Omental fat pad (tissue), 4 donors: Measurements from ENCODE around the gene IFT172. TPM values are rescaled to one million over a fixed set of nuclear protein-coding genes. Genes with fewer than 3 reads are reported as not detected.
"Not testable (repeated sequence)": the region's sequence is repeated elsewhere in the genome, so short reads cannot be mapped to it uniquely, and the experiment has no call there.

ENCODE experiments used
- ATAC-seq: fragments of 150-250 bp; one replicate; pipeline ENCODE4 v1.9.1; 2016; ENCODE audit warnings: mild to moderate bottlenecking, moderate library complexity; ENCODE audit not compliant: low FRiP score
- DNase-seq: peaks from one replicate; pipeline ENCODE4 v3.0.0-alpha.2; 2019; ENCODE audit warnings: low spot score
- total RNA-seq, 4 donors: library from RNA; depleted of rRNA; stranded (reverse); fragments of >200 nt; gene quantifications; one replicate each; pipeline ENCODE4 v1.1.0, GENCODE V29; 2016
- TF ChIP-seq, protein P1 (sequence below), 3 donors: fragments of 450-650 bp; IDR thresholded peaks; one replicate each; pipeline ENCODE4 v1.5.1; 2016 to 2017; ENCODE audit warnings: antibody characterized with exemption in 3 of 3, mild to moderate bottlenecking in 3 of 3, moderate library complexity in 2 of 3

Gene IFT172, protein sequence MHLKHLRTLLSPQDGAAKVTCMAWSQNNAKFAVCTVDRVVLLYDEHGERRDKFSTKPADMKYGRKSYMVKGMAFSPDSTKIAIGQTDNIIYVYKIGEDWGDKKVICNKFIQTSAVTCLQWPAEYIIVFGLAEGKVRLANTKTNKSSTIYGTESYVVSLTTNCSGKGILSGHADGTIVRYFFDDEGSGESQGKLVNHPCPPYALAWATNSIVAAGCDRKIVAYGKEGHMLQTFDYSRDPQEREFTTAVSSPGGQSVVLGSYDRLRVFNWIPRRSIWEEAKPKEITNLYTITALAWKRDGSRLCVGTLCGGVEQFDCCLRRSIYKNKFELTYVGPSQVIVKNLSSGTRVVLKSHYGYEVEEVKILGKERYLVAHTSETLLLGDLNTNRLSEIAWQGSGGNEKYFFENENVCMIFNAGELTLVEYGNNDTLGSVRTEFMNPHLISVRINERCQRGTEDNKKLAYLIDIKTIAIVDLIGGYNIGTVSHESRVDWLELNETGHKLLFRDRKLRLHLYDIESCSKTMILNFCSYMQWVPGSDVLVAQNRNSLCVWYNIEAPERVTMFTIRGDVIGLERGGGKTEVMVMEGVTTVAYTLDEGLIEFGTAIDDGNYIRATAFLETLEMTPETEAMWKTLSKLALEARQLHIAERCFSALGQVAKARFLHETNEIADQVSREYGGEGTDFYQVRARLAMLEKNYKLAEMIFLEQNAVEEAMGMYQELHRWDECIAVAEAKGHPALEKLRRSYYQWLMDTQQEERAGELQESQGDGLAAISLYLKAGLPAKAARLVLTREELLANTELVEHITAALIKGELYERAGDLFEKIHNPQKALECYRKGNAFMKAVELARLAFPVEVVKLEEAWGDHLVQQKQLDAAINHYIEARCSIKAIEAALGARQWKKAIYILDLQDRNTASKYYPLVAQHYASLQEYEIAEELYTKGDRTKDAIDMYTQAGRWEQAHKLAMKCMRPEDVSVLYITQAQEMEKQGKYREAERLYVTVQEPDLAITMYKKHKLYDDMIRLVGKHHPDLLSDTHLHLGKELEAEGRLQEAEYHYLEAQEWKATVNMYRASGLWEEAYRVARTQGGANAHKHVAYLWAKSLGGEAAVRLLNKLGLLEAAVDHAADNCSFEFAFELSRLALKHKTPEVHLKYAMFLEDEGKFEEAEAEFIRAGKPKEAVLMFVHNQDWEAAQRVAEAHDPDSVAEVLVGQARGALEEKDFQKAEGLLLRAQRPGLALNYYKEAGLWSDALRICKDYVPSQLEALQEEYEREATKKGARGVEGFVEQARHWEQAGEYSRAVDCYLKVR (N-terminal part only)
- total RNA-seq, result 10 to 100 TPM; 13.6 to 40.5 (median 32.4) TPM

DNA sequence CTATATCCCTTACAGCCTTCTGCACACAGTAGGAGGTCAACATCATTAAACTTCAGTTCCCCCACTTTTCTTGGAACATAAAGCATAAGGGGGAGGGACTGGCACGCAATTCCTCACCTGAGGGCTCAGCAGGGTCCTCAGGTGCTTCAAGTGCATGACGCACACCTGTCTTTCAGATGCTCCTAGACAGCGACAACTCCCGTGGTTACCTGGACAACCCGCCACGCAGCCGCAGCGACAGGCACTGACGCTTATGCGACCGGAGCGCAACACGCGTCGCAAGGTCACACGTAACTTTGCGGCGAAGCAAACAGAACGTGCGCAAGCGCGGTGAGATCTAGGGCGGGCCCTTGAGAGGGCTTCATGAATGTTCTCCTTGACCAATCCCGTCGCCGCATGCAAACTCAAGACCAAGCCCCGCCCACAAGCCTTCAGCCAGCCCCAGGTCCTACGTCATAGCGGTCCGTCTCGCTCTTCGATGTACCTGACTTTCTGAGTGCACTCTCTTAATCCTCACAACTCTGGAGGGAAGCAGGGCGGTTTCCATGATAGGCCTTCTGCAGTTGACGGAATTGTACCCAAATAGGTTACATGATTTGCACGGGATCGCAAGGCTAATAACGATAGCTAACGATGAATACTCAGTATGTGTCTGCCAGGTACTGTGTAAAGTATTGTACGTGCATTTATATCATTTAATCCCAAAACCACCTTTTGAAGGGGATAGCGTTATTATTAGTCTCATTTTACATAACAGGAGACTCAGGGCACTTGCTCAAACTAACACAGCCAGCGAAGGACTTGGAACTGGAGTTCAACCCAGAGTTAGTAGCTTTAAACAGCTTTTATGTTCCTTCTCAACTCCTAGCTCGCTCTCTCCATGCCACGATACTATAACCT is at the start of gene IFT172:
Gene IFT172 (minus strand): TSS at position 246 of the 900 bp plus-strand sequence. CDS start 90 bp downstream, at position 156.
- peak; percentile 95 for ATAC-seq
- TF ChIP-seq, protein P1, sequence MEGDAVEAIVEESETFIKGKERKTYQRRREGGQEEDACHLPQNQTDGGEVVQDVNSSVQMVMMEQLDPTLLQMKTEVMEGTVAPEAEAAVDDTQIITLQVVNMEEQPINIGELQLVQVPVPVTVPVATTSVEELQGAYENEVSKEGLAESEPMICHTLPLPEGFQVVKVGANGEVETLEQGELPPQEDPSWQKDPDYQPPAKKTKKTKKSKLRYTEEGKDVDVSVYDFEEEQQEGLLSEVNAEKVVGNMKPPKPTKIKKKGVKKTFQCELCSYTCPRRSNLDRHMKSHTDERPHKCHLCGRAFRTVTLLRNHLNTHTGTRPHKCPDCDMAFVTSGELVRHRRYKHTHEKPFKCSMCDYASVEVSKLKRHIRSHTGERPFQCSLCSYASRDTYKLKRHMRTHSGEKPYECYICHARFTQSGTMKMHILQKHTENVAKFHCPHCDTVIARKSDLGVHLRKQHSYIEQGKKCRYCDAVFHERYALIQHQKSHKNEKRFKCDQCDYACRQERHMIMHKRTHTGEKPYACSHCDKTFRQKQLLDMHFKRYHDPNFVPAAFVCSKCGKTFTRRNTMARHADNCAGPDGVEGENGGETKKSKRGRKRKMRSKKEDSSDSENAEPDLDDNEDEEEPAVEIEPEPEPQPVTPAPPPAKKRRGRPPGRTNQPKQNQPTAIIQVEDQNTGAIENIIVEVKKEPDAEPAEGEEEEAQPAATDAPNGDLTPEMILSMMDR (IDR thresholded peaks at IDR 0.05), result no peak
- DNase-seq, result peak; percentile 99

DNA sequence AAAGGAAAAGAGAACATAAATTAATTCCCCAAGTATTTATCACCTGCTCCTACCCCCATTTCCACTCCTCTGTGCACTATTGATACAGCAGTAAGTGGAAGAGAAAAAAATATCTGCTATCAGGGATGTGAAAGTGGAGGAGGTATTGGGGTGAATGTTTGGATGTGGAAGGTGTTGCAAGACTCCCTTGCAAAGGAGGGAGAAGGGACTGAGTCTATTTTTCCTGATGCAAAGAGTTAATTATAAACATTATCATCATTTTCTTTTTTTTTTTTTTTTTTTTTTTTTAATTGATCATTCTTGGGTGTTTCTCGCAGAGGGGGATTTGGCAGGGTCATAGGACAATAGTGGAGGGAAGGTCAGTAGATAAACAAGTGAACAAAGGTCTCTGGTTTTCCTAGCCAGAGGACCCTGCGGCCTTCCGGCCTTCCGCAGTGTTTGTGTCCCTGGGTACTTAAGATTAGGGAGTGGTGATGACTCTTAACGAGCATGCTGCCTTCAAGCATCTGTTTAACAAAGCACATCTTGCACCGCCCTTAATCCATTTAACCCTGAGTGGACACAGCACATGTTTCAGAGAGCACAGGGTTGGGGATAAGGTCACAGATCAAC is 49.4 kb upstream of the IFT172 start:
- DNase-seq, ATAC-seq: not testable (repeated sequence)

DNA sequence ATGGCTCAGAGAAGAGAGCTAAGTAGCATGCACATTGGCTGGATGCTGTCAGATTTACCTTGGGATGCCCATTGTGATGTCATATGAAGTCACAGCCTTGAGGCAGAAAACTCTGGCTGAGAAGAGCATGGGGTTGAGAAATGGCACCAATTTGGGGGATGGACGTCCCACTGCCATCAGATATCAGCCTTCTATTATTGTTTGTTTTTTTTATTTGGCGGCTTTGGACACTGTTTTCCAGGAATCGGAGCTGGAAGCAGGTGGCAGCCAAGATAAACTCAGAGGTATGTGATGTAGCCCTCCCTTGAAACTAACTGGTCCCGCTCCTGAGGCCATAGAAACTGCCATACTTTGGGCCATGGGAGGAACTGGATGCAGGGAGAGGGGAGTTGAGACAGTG is 47.7 kb upstream of the IFT172 start:
- TF ChIP-seq, protein P1 (IDR thresholded peaks at IDR 0.05), result no peak
- DNase-seq (no peak), ATAC-seq (no peak)

DNA sequence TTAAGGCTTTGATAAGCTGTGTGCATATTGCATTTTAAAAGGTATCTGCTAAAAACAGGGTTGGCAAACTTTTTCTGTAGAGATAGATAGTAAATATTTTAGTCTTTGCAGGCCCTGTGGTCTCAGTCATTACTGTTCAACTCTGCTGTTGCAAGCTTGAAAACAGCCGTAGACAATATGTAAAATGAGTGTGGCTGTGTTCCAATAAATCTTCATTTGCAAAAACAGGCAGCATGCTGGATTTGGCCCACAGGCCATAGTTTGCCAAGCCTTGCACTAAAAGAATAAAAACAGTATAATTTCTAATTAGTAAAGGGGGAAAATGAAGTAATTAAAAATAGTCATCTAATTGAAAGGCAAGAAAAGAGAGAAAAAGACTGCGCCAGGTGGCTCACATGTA is 42.4 kb upstream of the IFT172 start:
- DNase-seq, result no peak
- no peak for ATAC-seq
- TF ChIP-seq, protein P1 (IDR thresholded peaks at IDR 0.05), result no peak

DNA sequence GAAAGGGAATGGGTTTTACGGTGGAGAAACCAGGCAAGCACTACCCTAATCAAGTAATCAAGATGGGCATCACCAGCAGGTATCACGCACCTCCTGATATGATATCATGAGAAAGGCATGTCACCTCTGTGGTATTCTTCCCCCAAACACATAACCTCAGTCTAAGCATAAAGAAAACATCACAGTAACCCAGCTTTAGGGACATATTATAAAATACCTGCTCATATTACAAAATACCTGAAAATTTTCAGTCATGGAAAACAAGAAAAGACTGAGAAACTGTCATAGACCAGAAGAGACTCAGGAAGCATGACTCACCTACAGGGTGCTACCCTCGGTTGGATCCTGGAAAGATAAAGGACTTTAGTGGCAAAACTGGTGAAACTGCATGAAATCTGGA is 37.6 kb upstream of the IFT172 start:
- DNase-seq (no peak), ATAC-seq (no peak)
- TF ChIP-seq, protein P1 (IDR thresholded peaks at IDR 0.05), result no peak

DNA sequence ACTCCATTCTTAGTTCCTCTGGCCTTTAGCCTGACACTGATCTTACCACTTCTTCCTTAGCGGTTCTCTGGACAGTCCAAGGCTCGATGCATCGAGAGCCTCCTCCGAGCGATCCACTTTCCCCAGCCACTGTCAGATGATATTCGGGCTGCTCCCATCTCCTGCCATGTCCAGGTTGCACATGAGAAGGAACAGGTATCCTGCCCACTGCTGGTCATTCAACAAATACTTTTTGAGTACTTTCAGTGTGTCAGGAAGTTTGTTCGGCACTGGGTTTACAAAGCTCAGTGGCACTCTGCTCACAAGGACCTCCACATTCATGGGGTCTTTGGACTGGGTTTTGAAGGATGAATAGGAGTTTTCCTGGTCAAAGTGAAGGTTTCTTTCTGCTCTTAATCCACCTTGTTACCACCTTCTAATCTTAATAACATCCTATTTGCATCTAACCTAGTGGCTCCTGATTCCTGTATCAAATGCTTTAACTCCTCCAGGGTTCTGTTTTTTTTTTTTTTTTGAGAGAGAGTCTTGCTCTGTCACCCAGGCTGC is 32.9 kb upstream of the IFT172 start:
- TF ChIP-seq, protein P1 (IDR thresholded peaks at IDR 0.05), result no peak
- no peak for ATAC-seq

More for the DNA sequence above, 32.9 kb upstream of the IFT172 start:
- no peak for DNase-seq
